K562 (cell line): ENCODE results near the gene KRT4. TPM values are rescaled to one million over a fixed set of nuclear protein-coding genes. Genes with fewer than 3 reads are reported as not detected.

Experiments used
- ATAC-seq: fragments of 200-7000 bp; cut with Tn5 transposase; 3 replicates; pipeline ENCODE4 v1.9.1; 2020; ENCODE audit warnings: moderate library complexity
- BruUV-seq: library from RNA; stranded (reverse); fragments of 400-500 nt; replicated peaks from 2 replicates; lab custom pipeline; 2021; lab: Mats Ljungman, UMichigan
- CTCF ChIA-PET: fragments of 300-600 bp; formaldehyde crosslinking; extraction: SDS; loops from one replicate; lab custom pipeline; 2021; ENCODE audit warnings: low intra/inter-chr PET ratio; lab: Yijun Ruan, JAX
- POLR2A ChIA-PET: fragments of 300-600, 350-650 bp; sonication (Branson Sonifier 250); formaldehyde crosslinking; extraction: SDS; loops from one replicate; lab custom pipeline; 2021; ENCODE audit warnings: antibody characterized with exemption, inconsistent platforms; lab: Yijun Ruan, JAX
- DNase-seq, 4 experiments: peaks; one replicate each; pipeline versions ENCODE4 v3.0.0 to v3.0.0-alpha.2; 2011 to 2018; ENCODE audit warnings: low spot score in 3 of 4, mixed read lengths in 3 of 4; ENCODE audit errors: extremely low read depth in 1 of 4
- FAIRE-seq: peaks from 2 replicates; lab custom pipeline; 2011; peaks lifted over from hg19 to GRCh38; lab: Jason Lieb, UNC
- H2AFZ ChIP-seq: 2 replicates; pipeline ENCODE4 v1.6.0; 2011; ENCODE audit warnings: low read depth, low read length, control low read depth, inconsistent platforms
- H3K27ac ChIP-seq: fragments of 200-600 bp; 3 replicates; pipeline ENCODE4 v1.8.0; 2011; ENCODE audit warnings: low read depth, mild to moderate bottlenecking, control low read depth, inconsistent platforms, low read length, moderate library complexity, mixed read lengths; ENCODE audit errors: extremely low read depth
- H3K27me3 ChIP-seq, 2 experiments: fragments of 300-600 bp in 1 of 2; 2 replicates in 1 of 2; 3 replicates in 1 of 2; pipeline versions ENCODE4 v1.6.0 to v1.8.0; 2011; ENCODE audit warnings: inconsistent platforms in 2 of 2, low read length in 2 of 2, mild to moderate bottlenecking in 1 of 2, mixed read lengths in 1 of 2, moderate library complexity in 1 of 2; ENCODE audit not compliant: control insufficient read depth in 2 of 2, insufficient read depth in 2 of 2
- H3K36me3 ChIP-seq: fragments of 300-600 bp; 3 replicates; pipeline ENCODE4 v1.8.0; 2011; ENCODE audit warnings: mild to moderate bottlenecking, low read length, inconsistent platforms; ENCODE audit not compliant: control insufficient read depth, insufficient read depth
- H3K4me1 ChIP-seq, 2 experiments: fragments of 200-600 bp in 1 of 2; replicated peaks in 1 of 2; 2 replicates in 1 of 2; 3 replicates in 1 of 2; pipeline versions ENCODE4 v1.5.1 to v1.8.0; 2011; ENCODE audit warnings: inconsistent platforms in 2 of 2, low read length in 2 of 2, mild to moderate bottlenecking in 1 of 2, mixed read lengths in 1 of 2, moderate library complexity in 1 of 2; ENCODE audit not compliant: control insufficient read depth in 2 of 2, insufficient read depth in 2 of 2
- H3K4me2 ChIP-seq: 2 replicates; pipeline ENCODE4 v1.6.1; 2011; ENCODE audit warnings: low read length, control low read depth, inconsistent platforms, mixed read lengths; ENCODE audit not compliant: insufficient read depth
- H3K4me3 ChIP-seq: fragments of 200-600 bp; sonication (generic), shearing (Covaris generic); 2 replicates; pipeline ENCODE4 v1.5.1; 2016; ENCODE audit warnings: control low read depth, inconsistent platforms
- H3K79me2 ChIP-seq: fragments of 200-600 bp; 3 replicates; pipeline ENCODE4 v1.8.0; 2011; ENCODE audit warnings: low read length, inconsistent platforms; ENCODE audit not compliant: control insufficient read depth, insufficient read depth
- H3K9ac ChIP-seq, 2 experiments: 2 replicates each; pipeline versions ENCODE4 v1.6.0 to v1.6.1; 2011; ENCODE audit warnings: low read depth in 2 of 2, low read length in 2 of 2, control low read depth in 1 of 2, inconsistent platforms in 1 of 2, mild to moderate bottlenecking in 1 of 2, mixed read lengths in 1 of 2; ENCODE audit not compliant: insufficient read depth in 1 of 2
- H3K9me1 ChIP-seq: one replicate; pipeline ENCODE4 v1.6.0; 2011; ENCODE audit warnings: inconsistent platforms, mild to moderate bottlenecking, low read length, moderate library complexity; ENCODE audit not compliant: control insufficient read depth, insufficient read depth
- H3K9me3 ChIP-seq: replicated peaks from 2 replicates; pipeline ENCODE4 v1.5.1; 2011; ENCODE audit warnings: low read depth, low read length, inconsistent platforms; ENCODE audit not compliant: control insufficient read depth, insufficient read depth
- H4K20me1 ChIP-seq: replicated peaks from 2 replicates; pipeline ENCODE4 v1.6.1; 2011; ENCODE audit warnings: low read length, inconsistent platforms, mixed read lengths; ENCODE audit not compliant: control insufficient read depth, insufficient read depth
- ERF ChIP-seq: fragments of 450-650 bp; formaldehyde crosslinking; IDR thresholded peaks from 2 replicates; pipeline ENCODE4 v1.4.0; 2020; ENCODE audit warnings: mild to moderate bottlenecking, mixed read lengths
- HNRNPUL1 ChIP-seq: fragments of 200-400 bp; formaldehyde crosslinking; IDR thresholded peaks from 2 replicates; pipeline ENCODE4 v1.6.1; 2017; ENCODE audit warnings: low read length
- NR2C1 ChIP-seq, 2 experiments: fragments of 450-650 bp; IDR thresholded peaks; 2 replicates each; pipeline ENCODE4 v1.6.1; 2017; ENCODE audit warnings: mild to moderate bottlenecking in 2 of 2, antibody characterized with exemption in 1 of 2, inconsistent platforms in 1 of 2, missing compliant biosample characterization in 1 of 2, missing genetic modification characterization in 1 of 2
- SMAD2 ChIP-seq: fragments of 150-350 bp; IDR thresholded peaks from 2 replicates; pipeline ENCODE4 v1.6.1; 2014; ENCODE audit warnings: low read depth, mild to moderate bottlenecking, low read length
- TAF15 ChIP-seq: fragments of 200-400 bp; formaldehyde crosslinking; IDR thresholded peaks from 2 replicates; pipeline ENCODE4 v1.6.1; 2017; ENCODE audit warnings: mild to moderate bottlenecking, low read depth, low read length, moderate library complexity
- TEAD1 ChIP-seq, 2 experiments: fragments of 450-650 bp in 1 of 2; sonication (generic) in 1 of 2; formaldehyde crosslinking; IDR thresholded peaks; 2 replicates each; pipeline versions ENCODE4 v1.4.0 to v1.8.0; 2020 to 2022; ENCODE audit warnings: mild to moderate bottlenecking in 2 of 2, missing genetic modification reagents in 1 of 2
- THAP12 ChIP-seq: fragments of 250-450 bp; sonication (Bioruptor Pico); IDR thresholded peaks from 2 replicates; pipeline ENCODE4 v1.9.0; 2021; ENCODE audit warnings: mild to moderate bottlenecking, inconsistent platforms
- ZNF224 ChIP-seq: sonication (generic); formaldehyde crosslinking; IDR thresholded peaks from 2 replicates; pipeline ENCODE4 v1.8.0; 2022; ENCODE audit warnings: mild to moderate bottlenecking, missing genetic modification reagents
- ZNF263 ChIP-seq: sonication (generic); formaldehyde crosslinking; IDR thresholded peaks from 2 replicates; pipeline ENCODE4 v1.8.0; 2022; ENCODE audit warnings: mild to moderate bottlenecking, missing genetic modification reagents, borderline replicate concordance
- ZNF696 ChIP-seq: fragments of 250-450 bp; sonication (Bioruptor Pico); conservative IDR thresholded peaks from 2 replicates; pipeline ENCODE4 v1.4.0; 2020; ENCODE audit warnings: mild to moderate bottlenecking, moderate library complexity
- ZNF79 ChIP-seq: fragments of 250-450 bp; sonication (Bioruptor Pico); IDR thresholded peaks from 2 replicates; pipeline ENCODE4 v1.4.0; 2020; ENCODE audit warnings: low read depth, mild to moderate bottlenecking, moderate library complexity
- WGBS: fragments of 100-300 bp; shearing (Covaris generic); methylation state at CpG from one replicate; pipeline ENCODE4 v1.1.6; 2016; ENCODE audit warnings: low coverage, mixed read lengths; ENCODE audit not compliant: insufficient coverage; ENCODE audit errors: missing lambda C conversion rate; 5-methylcytosine and 5-hydroxymethylcytosine counted together
- in situ Hi-C: fragments of 300-500 bp; cut with MboI; formaldehyde crosslinking; loops from 4 replicates; pipeline ENCODE4 v1.15.0; 2018; ENCODE audit warnings: inconsistent platforms, mixed read lengths
- intact Hi-C: fragments of 100-400 bp; cut with micrococcal nuclease; formaldehyde crosslinking; loops from 2 replicates; pipeline ENCODE4 v1.14.2; 2022
- polyA plus RNA-seq, 8 experiments: library from polyadenylated mRNA; depleted of rRNA in 4 of 8; stranded (reverse) in 5 of 8; unstranded in 3 of 8; fragments of >200 nt; fragmentation: Nextera tagmentation in 2 of 8; fragmentation: Illumina TruSeq in 1 of 8; extraction: Ambion mirVana in 2 of 8; extraction: Trizol in 1 of 8; gene quantifications; 2 replicates each; pipeline versions ENCODE4 v1.2.1 to v1.2.3, GENCODE V29; 2011 to 2014; ENCODE audit warnings: inconsistent platforms in 1 of 8, missing spikeins in 1 of 8
- total RNA-seq, 7 experiments: library from RNA; depleted of rRNA in 6 of 7; stranded (reverse); fragments of >200 nt in 6 of 7; fragmentation: Illumina TruSeq in 2 of 7; extraction: Trizol in 2 of 7; gene quantifications; 2 replicates each; pipeline versions ENCODE4 v1.2.1 to v1.2.3, GENCODE V29; 2011 to 2021; ENCODE audit warnings: low replicate concordance in 1 of 7
- TF ChIP-seq, protein P1 (sequence below): fragments of 450-650 bp; IDR thresholded peaks from 2 replicates; pipeline ENCODE4 v1.6.1; 2016; ENCODE audit warnings: low read depth, mild to moderate bottlenecking, moderate library complexity

Gene KRT4
- total and polyA plus RNA-seq, 9 of the 15 experiments (the other 6 are each of a cell fraction or from before 2014, with no cell fraction given) = not detected

GRCh38 chr12:52836491-52837412 is 22.8 kb upstream of the KRT4 start:
- TF ChIP-seq NR2C1 (IDR thresholded peaks at IDR 0.05) (no peak), NR2C1 (tag; IDR thresholded peaks at IDR 0.05) (no peak), TEAD1 (CRISPR knock-in tag; IDR thresholded peaks at IDR 0.05) (no peak), ZNF79 (CRISPR knock-in tag) (no peak), ZNF263 (CRISPR knock-in tag) (no peak), TAF15 (no peak), SMAD2 (no peak), ZNF224 (CRISPR knock-in tag) (no peak), ZNF696 (CRISPR knock-in tag) (no peak), THAP12 (CRISPR knock-in tag) (no peak), HNRNPUL1 (no peak), ERF (no peak)
- TF ChIP-seq, protein P1, sequence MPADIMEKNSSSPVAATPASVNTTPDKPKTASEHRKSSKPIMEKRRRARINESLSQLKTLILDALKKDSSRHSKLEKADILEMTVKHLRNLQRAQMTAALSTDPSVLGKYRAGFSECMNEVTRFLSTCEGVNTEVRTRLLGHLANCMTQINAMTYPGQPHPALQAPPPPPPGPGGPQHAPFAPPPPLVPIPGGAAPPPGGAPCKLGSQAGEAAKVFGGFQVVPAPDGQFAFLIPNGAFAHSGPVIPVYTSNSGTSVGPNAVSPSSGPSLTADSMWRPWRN = no peak
- no peak for DNase-seq
- Histone ChIP-seq H3K4me3 (no peak overlapping the region), H3K4me2 (0 out of 2 replicates have a peak overlapping the region, but pooled peaks have one; percentile 0), H2AFZ (no peak overlapping the region), H3K27me3 (peaks cover 18 to 61% of the 10 kb centered on the region in 2 experiments), H3K9ac (no peak overlapping the region), H3K4me1 (peaks cover 13% of the 10 kb centered on the region in 2 experiments; a peak in 3 of 5 replicates), H3K9me3 (no peaks in the 10 kb centered on the region), H3K9me1 (no peaks in the 10 kb centered on the region), H4K20me1 (0 out of 2 replicates have a peak, but pooled peaks cover 13% of the 10 kb centered on the region), H3K27ac (no peak overlapping the region), H3K79me2 (no peaks in the 10 kb centered on the region), H3K36me3 (no peaks in the 10 kb centered on the region)
- no peak for FAIRE-seq
- intact Hi-C loops (no loop called here), in situ Hi-C loops (no loop called here)
- ChIA-PET POLR2A (no interaction called here), CTCF (interaction anchor here (0.5 kb wide), 1 partner anchor 143 kb away, joined by 3 read pairs; no protein-coding TSS in a partner anchor)
- peak; percentile 13; the same call in 2 of the 3 replicates for ATAC-seq
- BruUV-seq = no TSS peak
- 27% methylated on average over 9 of the region's 9 CpGs for WGBS
